ENCODE data around the gene MVB12B.

Gene MVB12B

GRCh38 chr9:126485662-126486061 is 159.0 kb downstream of the MVB12B start:
- H3K27ac ChIP-seq, result no peak overlapping the region

DNA sequence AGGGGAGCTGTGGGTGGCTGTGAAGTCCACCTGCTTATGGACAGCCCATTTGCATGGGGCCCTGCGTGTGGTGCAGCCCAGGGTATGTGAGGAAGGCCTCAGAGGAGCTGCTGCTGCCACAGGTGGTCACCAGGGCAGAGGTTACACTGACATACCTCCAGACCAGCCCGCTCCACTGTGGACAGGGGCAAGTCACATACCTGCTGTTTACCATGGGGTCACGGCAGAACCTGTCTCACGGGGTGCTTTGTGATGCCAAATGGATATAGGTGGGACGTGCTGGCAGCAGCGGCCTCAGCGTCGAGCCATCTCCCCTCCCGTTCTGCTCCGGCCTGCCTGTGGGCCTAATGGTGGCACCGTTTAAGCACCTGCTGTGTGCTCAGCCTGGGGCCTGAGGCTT is 159.6 kb downstream of the MVB12B start:
- TF ChIP-seq, protein P1, sequence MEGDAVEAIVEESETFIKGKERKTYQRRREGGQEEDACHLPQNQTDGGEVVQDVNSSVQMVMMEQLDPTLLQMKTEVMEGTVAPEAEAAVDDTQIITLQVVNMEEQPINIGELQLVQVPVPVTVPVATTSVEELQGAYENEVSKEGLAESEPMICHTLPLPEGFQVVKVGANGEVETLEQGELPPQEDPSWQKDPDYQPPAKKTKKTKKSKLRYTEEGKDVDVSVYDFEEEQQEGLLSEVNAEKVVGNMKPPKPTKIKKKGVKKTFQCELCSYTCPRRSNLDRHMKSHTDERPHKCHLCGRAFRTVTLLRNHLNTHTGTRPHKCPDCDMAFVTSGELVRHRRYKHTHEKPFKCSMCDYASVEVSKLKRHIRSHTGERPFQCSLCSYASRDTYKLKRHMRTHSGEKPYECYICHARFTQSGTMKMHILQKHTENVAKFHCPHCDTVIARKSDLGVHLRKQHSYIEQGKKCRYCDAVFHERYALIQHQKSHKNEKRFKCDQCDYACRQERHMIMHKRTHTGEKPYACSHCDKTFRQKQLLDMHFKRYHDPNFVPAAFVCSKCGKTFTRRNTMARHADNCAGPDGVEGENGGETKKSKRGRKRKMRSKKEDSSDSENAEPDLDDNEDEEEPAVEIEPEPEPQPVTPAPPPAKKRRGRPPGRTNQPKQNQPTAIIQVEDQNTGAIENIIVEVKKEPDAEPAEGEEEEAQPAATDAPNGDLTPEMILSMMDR (IDR thresholded peaks at IDR 0.05), result no peak
- no peak for TF ChIP-seq ZFX (IDR thresholded peaks at IDR 0.05; ENCODE audit: borderline replicate concordance)
- no peak overlapping the region for H3K27ac ChIP-seq

More at GRCh38 chr9:126485662-126486061, 159.0 kb downstream of the MVB12B start:
- TF ChIP-seq, protein P1 (IDR thresholded peaks at IDR 0.05), result no peak
- TF ChIP-seq ZFX (IDR thresholded peaks at IDR 0.05; ENCODE audit: borderline replicate concordance), result no peak

DNA sequence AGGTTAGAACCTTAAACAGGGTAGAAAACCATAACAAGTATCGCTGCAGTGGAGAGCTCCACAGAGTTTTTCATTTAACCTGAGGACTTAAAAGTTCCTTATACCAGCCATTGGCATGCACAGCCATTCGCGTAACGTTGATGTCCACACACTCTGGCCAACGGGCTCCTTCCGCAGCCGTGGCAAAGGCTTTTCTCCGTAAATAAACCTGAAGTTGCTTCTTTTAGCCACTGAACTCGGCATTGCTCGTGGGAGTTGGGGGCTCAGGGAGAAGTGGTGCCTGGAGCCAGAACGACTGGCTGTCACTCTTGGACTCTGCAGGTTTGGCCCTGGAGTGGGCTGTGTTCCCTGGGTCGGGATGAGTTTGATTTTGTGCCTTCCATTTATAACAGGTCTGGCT is 161.2 kb downstream of the MVB12B start:
- no peak overlapping the region for H3K27ac ChIP-seq
- TF ChIP-seq, protein P1 (IDR thresholded peaks at IDR 0.05), result no peak
- no peak for TF ChIP-seq ZFX (IDR thresholded peaks at IDR 0.05; ENCODE audit: borderline replicate concordance)

GRCh38 chr9:126488310-126488709 is 161.7 kb downstream of the MVB12B start:
- no peak overlapping the region for H3K27ac ChIP-seq
- TF ChIP-seq, protein P1 (IDR thresholded peaks at IDR 0.05), result no peak
- TF ChIP-seq ZFX (IDR thresholded peaks at IDR 0.05; ENCODE audit: borderline replicate concordance), result no peak

- TF ChIP-seq, protein P1 (IDR thresholded peaks at IDR 0.05), result no peak
- no peak for TF ChIP-seq ZFX (IDR thresholded peaks at IDR 0.05; ENCODE audit: borderline replicate concordance)
- no peak overlapping the region for H3K27ac ChIP-seq
Measured at GRCh38 chr9:126488881-126489404, 162.3 kb downstream of the MVB12B start.

DNA sequence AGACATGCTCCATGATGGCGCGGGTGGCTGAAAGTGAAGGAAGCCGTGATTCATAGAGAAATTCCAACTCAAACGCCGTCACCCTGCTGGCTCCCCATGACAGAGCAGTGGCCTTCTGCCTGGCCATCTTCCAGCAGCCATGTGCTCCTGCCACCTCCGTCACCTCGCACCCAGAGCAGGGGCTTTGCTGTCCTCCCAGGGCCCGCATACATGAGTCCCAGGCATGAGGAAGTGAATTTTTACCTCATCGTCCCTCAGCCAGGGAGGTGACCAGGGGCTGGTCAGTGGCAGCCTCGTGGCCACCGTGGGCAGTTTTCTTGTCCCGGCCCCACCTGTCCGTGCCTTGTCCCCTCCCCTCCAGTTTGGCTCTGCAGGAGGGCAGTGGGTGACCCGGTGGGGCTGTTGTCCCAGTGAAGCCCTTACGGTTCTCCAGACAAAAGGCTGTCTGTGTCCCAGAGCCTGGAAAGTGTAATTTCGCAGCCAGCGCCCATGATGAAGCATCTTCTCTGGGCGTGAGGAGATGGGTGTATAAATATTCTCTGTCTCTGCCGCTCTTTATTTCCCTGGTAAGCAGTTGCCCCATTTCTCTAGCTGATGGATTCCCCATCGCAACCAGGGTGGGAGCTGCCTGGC is 163.1 kb downstream of the MVB12B start:
- no peak overlapping the region for H3K27ac ChIP-seq
- TF ChIP-seq ZFX (IDR thresholded peaks at IDR 0.05; ENCODE audit: borderline replicate concordance), result no peak
- TF ChIP-seq, protein P1 (IDR thresholded peaks at IDR 0.05), result no peak

GRCh38 chr9:126490214-126490631 is 163.6 kb downstream of the MVB12B start:
- H3K27ac ChIP-seq, result no peak overlapping the region
- no peak for TF ChIP-seq ZFX (IDR thresholded peaks at IDR 0.05; ENCODE audit: borderline replicate concordance)
- TF ChIP-seq, protein P1 (IDR thresholded peaks at IDR 0.05), result no peak

All from 22Rv1 (cell line).